GM18520 (cell line): Measurements from ENCODE around the gene BAZ2B.

Source experiments
- ATAC-seq: cut with Tn5 transposase; IDR thresholded peaks from one replicate; pipeline ENCODE4 v1.9.1; 2021; ENCODE audit not compliant: unreplicated experiment

BAZ2B gene

GRCh38 chr2:159617646-159618045 lies 1.3 kb upstream of the BAZ2B start:
- no peak for ATAC-seq

DNA sequence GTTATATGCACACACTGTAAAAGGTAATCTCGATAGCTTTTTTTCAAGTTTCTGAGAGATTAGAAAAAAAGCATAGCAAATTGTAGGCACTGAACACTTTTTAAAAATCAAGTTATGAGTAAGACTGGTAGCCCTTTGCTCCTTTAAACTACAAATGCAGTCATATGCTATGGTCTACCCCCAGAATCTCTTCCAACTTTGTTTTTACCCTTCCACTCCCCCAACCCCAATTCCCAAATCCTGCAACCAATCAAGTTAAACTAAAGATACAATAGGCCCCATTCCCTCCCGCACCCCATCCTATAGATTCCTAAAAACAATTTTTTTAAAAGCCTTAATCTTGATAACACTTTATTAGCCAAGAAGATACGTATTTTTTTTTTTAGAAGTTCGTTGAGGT lies 752 bp upstream of the BAZ2B start:
- ATAC-seq = no peak

- ATAC-seq = no peak
These were observed 722 bp downstream of the BAZ2B start for GRCh38 chr2:159615367-159616285.

DNA sequence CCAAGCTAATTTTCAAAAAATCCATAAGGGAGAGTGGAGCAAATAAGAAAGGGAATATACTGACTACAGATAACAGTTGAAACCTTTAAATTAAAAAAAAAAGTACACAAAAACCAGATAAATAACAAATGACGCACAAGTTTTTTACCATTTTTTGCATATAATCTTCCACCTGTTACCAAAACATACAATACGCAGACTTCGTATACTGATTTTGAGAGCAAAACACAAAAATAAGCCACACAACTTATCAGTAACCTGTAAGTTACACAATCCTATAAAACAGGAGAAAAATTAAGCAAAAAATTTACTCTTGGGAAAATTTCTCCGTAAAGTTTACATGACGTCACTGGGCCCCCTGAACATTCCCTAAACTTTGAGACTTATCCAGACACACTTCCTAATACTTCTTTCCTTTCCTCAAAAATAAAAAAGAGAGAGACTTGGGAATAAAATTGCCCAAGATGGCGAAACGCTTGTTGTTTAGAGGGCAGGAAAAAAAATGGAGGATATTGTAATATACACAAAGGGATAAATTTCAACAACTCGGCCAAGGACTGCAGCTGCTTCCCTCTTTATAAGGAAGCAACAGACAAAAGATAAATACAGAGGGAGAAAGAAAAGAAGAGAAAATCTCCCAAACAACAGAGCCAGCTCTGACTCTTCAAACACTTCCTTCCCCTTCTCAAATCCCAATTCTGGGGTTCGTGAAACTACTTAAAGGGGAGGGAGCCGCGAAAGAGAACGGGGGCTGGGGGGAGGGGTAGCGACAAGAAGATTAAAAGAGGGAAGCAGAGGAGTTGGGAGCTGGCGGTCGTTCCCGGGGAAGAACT lies 1.6 kb downstream of the BAZ2B start:
- no peak for ATAC-seq

DNA sequence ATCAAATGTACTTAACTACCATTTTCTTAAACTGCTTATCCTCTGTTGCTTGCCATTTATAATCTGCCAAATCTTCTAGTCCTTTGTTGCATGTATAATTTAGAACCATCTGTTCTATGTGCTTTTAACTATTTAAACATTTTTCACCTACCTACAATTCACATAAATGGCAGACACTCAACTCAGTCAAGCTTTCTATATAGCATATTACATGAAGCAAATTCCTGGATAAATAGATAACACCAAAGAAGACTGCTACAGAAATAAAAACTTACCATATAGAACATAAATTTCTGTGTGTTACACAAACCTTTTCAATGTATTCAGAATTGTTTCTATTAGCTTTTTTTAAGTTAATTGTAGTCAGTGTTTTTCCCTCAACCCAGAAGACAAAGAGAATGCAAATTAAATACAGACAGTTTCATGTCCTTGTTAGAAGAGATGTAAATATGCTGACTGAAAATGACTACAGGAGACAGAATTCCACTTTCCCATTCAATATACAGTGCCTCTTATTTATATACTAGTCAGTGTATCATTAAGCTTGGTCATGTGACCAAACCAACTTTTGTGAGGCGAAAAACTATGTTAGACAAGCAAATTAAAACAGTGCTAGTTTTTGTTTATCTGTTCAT lies 2.6 kb downstream of the BAZ2B start:
- no peak for ATAC-seq

GRCh38 chr2:159613091-159613490 lies 3.3 kb downstream of the BAZ2B start:
- no peak for ATAC-seq

DNA sequence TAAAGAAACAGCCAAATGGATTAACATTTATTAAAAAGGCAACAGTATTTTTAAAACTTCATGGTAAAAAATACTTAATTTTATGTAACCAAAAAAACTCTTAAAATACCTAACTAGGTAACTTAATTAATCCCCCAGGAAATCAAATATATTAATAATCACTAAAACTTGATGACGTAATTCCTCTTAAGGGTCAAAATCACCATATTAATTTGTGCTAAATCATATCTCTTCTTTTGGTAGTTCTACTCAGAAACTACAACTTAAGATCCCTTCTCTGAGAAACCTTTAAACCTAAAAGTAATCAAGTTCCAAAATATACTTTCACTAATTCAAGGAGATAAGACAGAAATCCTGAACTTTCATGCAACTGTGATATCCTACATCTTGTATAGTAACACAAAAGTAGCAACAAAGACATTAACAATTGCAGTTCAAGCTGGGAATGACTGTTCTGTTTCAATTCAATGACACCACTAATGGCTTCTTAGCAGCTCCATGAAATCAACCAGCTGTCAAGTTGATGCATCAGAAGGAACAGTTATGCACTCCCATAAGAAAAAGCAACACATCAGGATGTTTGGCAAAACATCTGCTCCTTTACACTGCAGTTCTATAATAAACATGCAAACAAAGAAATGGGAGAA lies 4.0 kb downstream of the BAZ2B start:
- ATAC-seq = no peak

GRCh38 chr2:159609811-159610549 lies 6.4 kb downstream of the BAZ2B start:
- ATAC-seq = no peak

DNA sequence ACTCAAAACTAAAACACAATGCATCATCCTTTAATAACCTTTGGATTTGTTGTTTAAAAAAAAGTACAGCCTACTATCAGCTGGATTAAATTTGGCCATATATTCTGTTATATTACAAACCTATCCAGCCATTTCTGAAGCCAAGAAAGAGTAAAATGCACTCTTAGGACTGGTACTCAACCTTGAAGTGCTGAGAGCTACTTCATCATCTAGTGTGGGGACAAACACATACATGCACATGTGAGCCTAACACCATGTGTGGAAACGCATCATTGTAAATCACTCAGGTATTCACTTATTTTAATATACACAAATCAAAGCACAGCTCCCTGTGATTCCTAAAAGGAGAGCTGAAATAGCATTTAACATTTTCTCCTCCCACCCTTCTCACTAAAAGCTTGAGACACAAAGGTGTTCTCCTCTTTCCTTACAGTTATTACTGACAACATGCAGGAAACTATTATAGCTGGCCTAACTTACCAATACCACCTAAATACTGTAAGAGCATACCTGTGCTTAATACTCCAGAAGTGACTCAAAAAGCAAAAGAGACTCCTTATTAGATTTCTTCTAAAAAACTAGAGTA lies 7.5 kb downstream of the BAZ2B start:
- no peak for ATAC-seq

GRCh38 chr2:159608108-159608507 lies 8.2 kb downstream of the BAZ2B start:
- ATAC-seq = no peak

- no peak for ATAC-seq
These were observed 10.1 kb downstream of the BAZ2B start for GRCh38 chr2:159606287-159606686.

DNA sequence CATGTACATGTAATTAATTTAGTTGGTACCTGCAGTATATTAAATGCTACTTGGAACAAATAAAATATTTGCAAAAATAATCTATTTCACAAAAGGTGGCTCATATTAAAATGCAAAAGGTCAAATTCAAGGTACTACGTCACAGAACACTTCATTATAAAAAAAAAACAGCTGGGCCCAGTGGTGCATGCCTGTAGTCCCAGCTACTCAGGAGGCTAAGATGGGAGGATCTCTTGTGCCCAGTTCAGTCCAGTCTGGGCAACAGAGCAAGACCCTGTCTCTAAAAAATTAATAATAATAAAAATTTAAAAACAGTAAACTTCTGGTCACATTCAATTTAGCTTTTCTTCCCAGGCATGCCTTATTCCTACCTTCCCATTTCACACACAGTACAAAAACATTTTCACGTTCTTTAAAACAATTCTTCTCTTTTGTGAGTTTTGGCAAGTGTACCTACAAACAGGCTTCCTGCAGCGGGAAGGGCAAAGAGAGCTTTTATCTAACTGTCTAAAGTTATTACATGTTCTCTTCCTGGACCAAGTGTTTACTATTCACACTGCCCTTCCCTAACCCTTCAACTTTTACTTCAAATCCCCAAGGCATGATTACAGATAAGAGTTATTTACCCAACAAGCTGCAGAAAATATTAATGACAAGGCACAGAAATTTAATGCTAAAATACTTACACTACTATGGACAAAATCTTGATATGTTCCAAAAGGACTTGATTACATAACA lies 10.7 kb downstream of the BAZ2B start:
- ATAC-seq = no peak

- ATAC-seq = no peak
These were observed 12.2 kb downstream of the BAZ2B start for GRCh38 chr2:159604159-159604558.

DNA sequence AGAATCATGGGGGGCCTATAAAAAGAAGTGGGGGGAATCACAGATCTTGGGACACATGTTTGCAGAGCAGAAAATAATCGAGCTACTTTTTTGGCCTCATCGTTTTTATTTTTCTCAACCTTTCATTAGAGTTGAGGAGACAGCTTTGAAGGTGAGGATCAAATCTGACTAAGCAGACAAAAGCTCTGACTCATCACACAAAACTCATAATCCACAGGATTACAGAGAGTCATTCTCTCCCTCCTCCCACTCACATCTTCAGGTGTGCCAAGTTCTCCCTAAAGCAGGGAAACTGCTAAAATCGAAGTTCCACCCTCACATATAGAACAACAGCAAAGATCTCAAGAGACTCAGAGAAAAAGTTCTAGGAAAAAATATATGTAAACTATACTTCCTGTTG lies 15.6 kb downstream of the BAZ2B start:
- no peak for ATAC-seq

GRCh38 chr2:159595410-159596046 lies 20.8 kb downstream of the BAZ2B start:
- ATAC-seq = no peak

GRCh38 chr2:159592441-159592840 lies 23.9 kb downstream of the BAZ2B start:
- no peak for ATAC-seq

- no peak for ATAC-seq
These were observed 25.1 kb downstream of the BAZ2B start for GRCh38 chr2:159591221-159591620.

- no peak for ATAC-seq
These were observed 27.1 kb downstream of the BAZ2B start for GRCh38 chr2:159589286-159589685.

- no peak for ATAC-seq
These were observed 30.3 kb downstream of the BAZ2B start for GRCh38 chr2:159586034-159586433.
